ENCODE results near the gene HSD17B13. TPM values are rescaled to one million over a fixed set of nuclear protein-coding genes. Genes with fewer than 3 reads are reported as not detected.
"Not testable (repeated sequence)": the region's sequence is repeated elsewhere in the genome, so short reads cannot be mapped to it uniquely, and the experiment has no call there.

HSD17B13 gene
- total RNA-seq, 1 experiment from 2014 or later, result 0.56 TPM

- H3K79me2 ChIP-seq (ENCODE audit: low read length); H3K27ac ChIP-seq (ENCODE audit: low read length); H3K9me2 ChIP-seq (replicated peaks; ENCODE audit: insufficient read depth, low read length); H2AFZ ChIP-seq (ENCODE audit: low read length); H3K4me3 ChIP-seq (ENCODE audit: low read length); H3K9me3 ChIP-seq (ENCODE audit: low read length); H3K4me2 ChIP-seq (ENCODE audit: low read depth, low read length, poor library complexity, severe bottlenecking); H3K9ac ChIP-seq (ENCODE audit: low read length); H3K36me3 ChIP-seq (ENCODE audit: insufficient read depth, low read length); H3K27me3 ChIP-seq (ENCODE audit: low read length); H3K4me1 ChIP-seq (ENCODE audit: low read length); DNase-seq; H4K20me1 ChIP-seq (ENCODE audit: insufficient read depth, low read depth, low read length): not testable (repeated sequence)
These were observed 28.8 kb downstream of the HSD17B13 start for GRCh38 chr4:87293889-87294288.

DNA sequence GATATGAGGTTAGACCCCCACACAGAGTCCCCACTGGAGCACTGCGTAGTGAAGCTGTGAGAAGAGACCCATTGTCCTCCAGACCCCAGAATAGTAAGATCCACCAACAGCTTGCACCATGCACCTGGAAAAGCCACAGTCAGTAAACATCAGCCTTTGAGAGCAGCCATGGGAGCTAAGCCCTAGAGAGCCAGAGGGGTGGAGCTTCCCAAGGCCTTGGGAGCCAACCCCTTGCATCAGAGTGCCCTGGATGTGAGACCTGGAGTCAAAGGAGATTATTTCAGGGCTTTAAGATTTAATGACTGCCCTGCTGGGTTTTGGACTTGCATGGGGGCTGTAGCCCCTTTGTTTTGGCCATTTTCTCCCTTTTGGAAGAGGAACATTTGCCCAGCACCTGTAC, 35.7 kb downstream of the HSD17B13 start:
- no peaks in the 10 kb centered on the region for H3K4me1 ChIP-seq (ENCODE audit: low read length)
- H3K4me2 ChIP-seq (ENCODE audit: low read depth, low read length, poor library complexity, severe bottlenecking), result no peak overlapping the region
- no peaks in the 10 kb centered on the region for H3K27me3 ChIP-seq (ENCODE audit: low read length)
- H3K36me3 ChIP-seq (ENCODE audit: insufficient read depth, low read length), result no peaks in the 10 kb centered on the region
- H3K27ac ChIP-seq (ENCODE audit: low read length), result no peak overlapping the region
- no peaks in the 10 kb centered on the region for H3K9me3 ChIP-seq (ENCODE audit: low read length)
- H3K79me2 ChIP-seq (ENCODE audit: low read length), result no peaks in the 10 kb centered on the region
- H4K20me1 ChIP-seq (ENCODE audit: insufficient read depth, low read depth, low read length), result no peaks in the 10 kb centered on the region
- H3K9me2 ChIP-seq (replicated peaks; ENCODE audit: insufficient read depth, low read length), result no peaks in the 10 kb centered on the region
- no peak overlapping the region for H2AFZ ChIP-seq (ENCODE audit: low read length)
- no peak overlapping the region for H3K4me3 ChIP-seq (ENCODE audit: low read length)
- H3K9ac ChIP-seq (ENCODE audit: low read length), result no peak overlapping the region
- no peak for DNase-seq

GRCh38 chr4:87284268-87284667, 38.4 kb downstream of the HSD17B13 start:
- H3K9me3 ChIP-seq (ENCODE audit: low read length); H3K27me3 ChIP-seq (ENCODE audit: low read length); DNase-seq; H3K4me2 ChIP-seq (ENCODE audit: low read depth, low read length, poor library complexity, severe bottlenecking); H4K20me1 ChIP-seq (ENCODE audit: insufficient read depth, low read depth, low read length); H3K79me2 ChIP-seq (ENCODE audit: low read length); H3K4me1 ChIP-seq (ENCODE audit: low read length); H3K9ac ChIP-seq (ENCODE audit: low read length); H3K36me3 ChIP-seq (ENCODE audit: insufficient read depth, low read length); H3K27ac ChIP-seq (ENCODE audit: low read length); H2AFZ ChIP-seq (ENCODE audit: low read length); H3K4me3 ChIP-seq (ENCODE audit: low read length); H3K9me2 ChIP-seq (replicated peaks; ENCODE audit: insufficient read depth, low read length): not testable (repeated sequence)

DNA sequence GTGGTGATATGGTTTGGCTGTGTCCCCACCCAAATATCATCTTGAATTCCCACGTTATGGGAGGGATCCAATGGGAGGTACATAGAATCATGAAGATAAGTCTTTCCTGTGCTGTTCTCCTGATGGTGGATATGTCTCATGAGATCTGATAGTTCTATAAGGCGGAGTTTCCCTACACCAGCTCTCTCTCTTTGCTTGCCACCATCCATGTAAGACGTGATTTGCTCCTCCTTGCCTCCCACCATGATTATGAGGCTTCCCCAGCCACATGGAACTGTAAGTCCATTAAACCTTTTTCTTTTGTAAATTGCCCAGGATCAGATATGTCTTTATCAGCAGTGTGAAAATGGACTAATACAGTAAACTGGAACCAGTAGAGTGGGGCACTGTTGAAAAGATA, 39.5 kb downstream of the HSD17B13 start:
- Histone ChIP-seq H3K79me2 (ENCODE audit: low read length) (no peaks in the 10 kb centered on the region), H3K27me3 (ENCODE audit: low read length) (no peaks in the 10 kb centered on the region), H3K36me3 (ENCODE audit: insufficient read depth, low read length) (no peaks in the 10 kb centered on the region), H3K9me2 (replicated peaks; ENCODE audit: insufficient read depth, low read length) (no peaks in the 10 kb centered on the region), H3K4me1 (ENCODE audit: low read length) (no peaks in the 10 kb centered on the region), H3K9ac (ENCODE audit: low read length) (no peak overlapping the region), H3K4me2 (ENCODE audit: low read depth, low read length, poor library complexity, severe bottlenecking) (no peak overlapping the region), H3K4me3 (ENCODE audit: low read length) (no peak overlapping the region), H2AFZ (ENCODE audit: low read length) (no peak overlapping the region), H4K20me1 (ENCODE audit: insufficient read depth, low read depth, low read length) (no peaks in the 10 kb centered on the region), H3K27ac (ENCODE audit: low read length) (no peak overlapping the region), H3K9me3 (ENCODE audit: low read length) (no peaks in the 10 kb centered on the region)
- no peak for DNase-seq

GRCh38 chr4:87281603-87282002, 41.1 kb downstream of the HSD17B13 start:
- Histone ChIP-seq H3K4me3 (ENCODE audit: low read length) (no peak overlapping the region), H3K4me2 (ENCODE audit: low read depth, low read length, poor library complexity, severe bottlenecking) (no peak overlapping the region), H3K9me3 (ENCODE audit: low read length) (no peaks in the 10 kb centered on the region), H3K4me1 (ENCODE audit: low read length) (no peaks in the 10 kb centered on the region), H3K27me3 (ENCODE audit: low read length) (no peaks in the 10 kb centered on the region), H3K9ac (ENCODE audit: low read length) (no peak overlapping the region), H3K9me2 (replicated peaks; ENCODE audit: insufficient read depth, low read length) (no peaks in the 10 kb centered on the region), H4K20me1 (ENCODE audit: insufficient read depth, low read depth, low read length) (no peaks in the 10 kb centered on the region), H3K79me2 (ENCODE audit: low read length) (no peaks in the 10 kb centered on the region), H3K36me3 (ENCODE audit: insufficient read depth, low read length) (no peaks in the 10 kb centered on the region), H2AFZ (ENCODE audit: low read length) (no peak overlapping the region), H3K27ac (ENCODE audit: low read length) (no peak overlapping the region)
- no peak for DNase-seq

GRCh38 chr4:87278335-87278794, 44.3 kb downstream of the HSD17B13 start:
- Histone ChIP-seq H3K36me3 (ENCODE audit: insufficient read depth, low read length) (no peaks in the 10 kb centered on the region), H3K4me1 (ENCODE audit: low read length) (no peaks in the 10 kb centered on the region), H2AFZ (ENCODE audit: low read length) (no peak overlapping the region), H3K9me2 (replicated peaks; ENCODE audit: insufficient read depth, low read length) (no peaks in the 10 kb centered on the region), H3K27me3 (ENCODE audit: low read length) (no peaks in the 10 kb centered on the region), H4K20me1 (ENCODE audit: insufficient read depth, low read depth, low read length) (no peaks in the 10 kb centered on the region), H3K9me3 (ENCODE audit: low read length) (no peaks in the 10 kb centered on the region), H3K79me2 (ENCODE audit: low read length) (no peaks in the 10 kb centered on the region), H3K4me3 (ENCODE audit: low read length) (no peak overlapping the region), H3K27ac (ENCODE audit: low read length) (no peak overlapping the region), H3K9ac (ENCODE audit: low read length) (no peak overlapping the region), H3K4me2 (ENCODE audit: low read depth, low read length, poor library complexity, severe bottlenecking) (no peak overlapping the region)
- no peak for DNase-seq

DNA sequence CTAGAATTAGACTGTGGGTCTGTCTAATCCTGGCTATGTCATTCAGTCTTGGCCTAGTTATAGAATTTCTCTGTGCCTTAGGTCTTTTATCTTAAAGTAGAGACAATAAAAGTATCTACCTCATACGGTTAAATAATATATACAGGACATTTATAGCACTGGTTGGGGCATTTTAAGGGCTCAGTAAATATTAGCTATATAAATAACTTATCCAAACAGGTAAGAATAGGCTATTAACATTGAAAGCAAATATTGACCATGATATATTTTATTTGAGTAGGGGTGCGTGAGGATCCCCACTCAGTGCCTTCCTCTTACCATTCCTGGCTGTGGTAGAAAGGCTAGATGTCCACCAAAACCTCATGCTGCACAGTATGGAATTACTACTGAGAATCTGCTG, 47.4 kb downstream of the HSD17B13 start:
- Histone ChIP-seq H3K36me3 (ENCODE audit: insufficient read depth, low read length) (no peaks in the 10 kb centered on the region), H3K9me2 (replicated peaks; ENCODE audit: insufficient read depth, low read length) (no peaks in the 10 kb centered on the region), H3K27ac (ENCODE audit: low read length) (no peak overlapping the region), H3K9me3 (ENCODE audit: low read length) (no peaks in the 10 kb centered on the region), H4K20me1 (ENCODE audit: insufficient read depth, low read depth, low read length) (no peaks in the 10 kb centered on the region), H3K79me2 (ENCODE audit: low read length) (no peaks in the 10 kb centered on the region), H3K4me3 (ENCODE audit: low read length) (no peak overlapping the region), H3K4me2 (ENCODE audit: low read depth, low read length, poor library complexity, severe bottlenecking) (no peak overlapping the region), H3K9ac (ENCODE audit: low read length) (no peak overlapping the region), H2AFZ (ENCODE audit: low read length) (no peak overlapping the region), H3K27me3 (ENCODE audit: low read length) (no peaks in the 10 kb centered on the region), H3K4me1 (ENCODE audit: low read length) (no peaks in the 10 kb centered on the region)
- no peak for DNase-seq

DNA sequence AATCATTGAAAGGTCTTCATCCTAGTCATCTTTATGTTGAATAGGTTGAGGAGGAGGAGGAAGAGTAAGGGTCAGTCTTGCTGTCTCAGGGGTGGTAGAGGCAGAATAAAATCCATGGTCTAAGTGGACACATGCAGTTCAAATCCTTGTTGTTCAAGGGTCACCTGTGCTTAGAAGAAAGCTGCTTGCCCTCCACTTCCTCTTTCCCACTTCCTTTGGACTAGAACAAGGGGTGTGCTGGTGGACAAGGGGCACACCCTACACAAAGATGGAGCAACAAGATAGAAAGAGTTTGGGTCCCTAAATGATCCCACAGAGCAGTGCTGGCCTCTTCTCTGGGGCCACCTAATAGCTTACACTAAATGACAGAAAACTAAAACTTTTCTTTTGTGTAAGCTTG, 47.9 kb downstream of the HSD17B13 start:
- H3K36me3 ChIP-seq (ENCODE audit: insufficient read depth, low read length), result no peaks in the 10 kb centered on the region
- H3K4me2 ChIP-seq (ENCODE audit: low read depth, low read length, poor library complexity, severe bottlenecking), result no peak overlapping the region
- H3K27me3 ChIP-seq (ENCODE audit: low read length), result no peaks in the 10 kb centered on the region
- no peak for DNase-seq
- no peak overlapping the region for H3K4me3 ChIP-seq (ENCODE audit: low read length)
- no peak overlapping the region for H3K27ac ChIP-seq (ENCODE audit: low read length)
- H2AFZ ChIP-seq (ENCODE audit: low read length), result no peak overlapping the region
- no peaks in the 10 kb centered on the region for H3K4me1 ChIP-seq (ENCODE audit: low read length)
- H3K9ac ChIP-seq (ENCODE audit: low read length), result no peak overlapping the region
- H3K79me2 ChIP-seq (ENCODE audit: low read length), result no peaks in the 10 kb centered on the region
- no peaks in the 10 kb centered on the region for H3K9me2 ChIP-seq (replicated peaks; ENCODE audit: insufficient read depth, low read length)
- no peaks in the 10 kb centered on the region for H3K9me3 ChIP-seq (ENCODE audit: low read length)
- H4K20me1 ChIP-seq (ENCODE audit: insufficient read depth, low read depth, low read length), result no peaks in the 10 kb centered on the region

- H3K79me2 ChIP-seq (ENCODE audit: low read length), result no peaks in the 10 kb centered on the region
- H2AFZ ChIP-seq (ENCODE audit: low read length), result no peak overlapping the region
- no peak overlapping the region for H3K27ac ChIP-seq (ENCODE audit: low read length)
- no peak overlapping the region for H3K9ac ChIP-seq (ENCODE audit: low read length)
- no peaks in the 10 kb centered on the region for H3K4me1 ChIP-seq (ENCODE audit: low read length)
- H3K9me3 ChIP-seq (ENCODE audit: low read length), result no peaks in the 10 kb centered on the region
- H3K36me3 ChIP-seq (ENCODE audit: insufficient read depth, low read length), result no peaks in the 10 kb centered on the region
- no peaks in the 10 kb centered on the region for H4K20me1 ChIP-seq (ENCODE audit: insufficient read depth, low read depth, low read length)
- H3K4me2 ChIP-seq (ENCODE audit: low read depth, low read length, poor library complexity, severe bottlenecking), result no peak overlapping the region
- DNase-seq, result no peak
- H3K4me3 ChIP-seq (ENCODE audit: low read length), result no peak overlapping the region
- H3K27me3 ChIP-seq (ENCODE audit: low read length), result no peaks in the 10 kb centered on the region
- no peaks in the 10 kb centered on the region for H3K9me2 ChIP-seq (replicated peaks; ENCODE audit: insufficient read depth, low read length)
These were observed 48.4 kb downstream of the HSD17B13 start for GRCh38 chr4:87274327-87274726.
